ENCODE data around the gene CCDC15.

The CCDC15 gene

GRCh38 chr11:125063429-125064043 lies 109.5 kb downstream of the CCDC15 start:
- Histone ChIP-seq H2BK5ac (ENCODE audit: low read depth, low read length, poor library complexity, severe bottlenecking) (no peak overlapping the region), H4K91ac (ENCODE audit: low read length) (peak overlapping the region; percentile 21), H2BK120ac (ENCODE audit: low read depth, low read length) (no peak overlapping the region), H3K27ac (ENCODE audit: low read length, poor library complexity, severe bottlenecking) (no peak overlapping the region), H2AK5ac (ENCODE audit: low read length, severe bottlenecking) (no peak overlapping the region), H2BK12ac (ENCODE audit: low read length in 2 of 2) (no peak overlapping the region), H3K36me3 (ENCODE audit: control insufficient read depth in 1 of 2, insufficient read depth in 2 of 2, low read depth in 1 of 2, low read length in 2 of 2) (no peaks in the 10 kb centered on the region), H3K9ac (ENCODE audit: low read length) (peak overlapping the region; percentile 86), H3K4me2 (ENCODE audit: low read length, poor library complexity, severe bottlenecking) (peak overlapping the region; percentile 100), H3K27me3 (ENCODE audit: control insufficient read depth in 1 of 2, insufficient read depth in 1 of 2, low read length in 2 of 2) (peaks cover 0 to 3% of the 10 kb centered on the region in 2 experiments), H3K4ac (ENCODE audit: low read depth in 1 of 2, low read length in 2 of 2) (peak overlapping the region in 1 of 2 experiments; percentile 30), H2BK15ac (ENCODE audit: low read depth, poor library complexity, severe bottlenecking) (peak overlapping the region; percentile 46), H3K18ac (ENCODE audit: low read depth in 1 of 2, low read length in 2 of 2) (peak overlapping the region in 1 of 2 experiments; percentile 80), H3K14ac (ENCODE audit: low read length in 2 of 2) (no peak overlapping the region), H3K4me1 (ENCODE audit: control insufficient read depth, insufficient read depth, low read depth, low read length) (peaks cover 14% of the 10 kb centered on the region), H3K9me3 (ENCODE audit: control insufficient read depth, low read length) (no peaks in the 10 kb centered on the region), H4K8ac (ENCODE audit: low read length) (peak overlapping the region; percentile 37), H3K23ac (ENCODE audit: low read length in 2 of 2) (peak overlapping the region; percentile 51 to 83), H3K4me3 (ENCODE audit: insufficient read depth in 1 of 2, low read depth in 1 of 2, low read length in 2 of 2) (peak overlapping the region; percentile 70 to 89), H2AFZ (ENCODE audit: low read depth, low read length) (peak overlapping the region; percentile 91), H3K79me1 (replicated peaks; ENCODE audit: low read length, poor library complexity, severe bottlenecking) (no peaks in the 10 kb centered on the region)
- 6% methylated on average over 23 of the region's 38 CpGs for WGBS
- DNase-seq: no peak

GRCh38 chr11:125064070-125064469 lies 110.1 kb downstream of the CCDC15 start:
- Histone ChIP-seq H2AK5ac (ENCODE audit: low read length, severe bottlenecking) (no peak overlapping the region), H3K36me3 (ENCODE audit: control insufficient read depth in 1 of 2, insufficient read depth in 2 of 2, low read depth in 1 of 2, low read length in 2 of 2) (no peaks in the 10 kb centered on the region), H3K79me1 (replicated peaks; ENCODE audit: low read length, poor library complexity, severe bottlenecking) (no peaks in the 10 kb centered on the region), H3K23ac (ENCODE audit: low read length in 2 of 2) (peak overlapping the region in 1 of 2 experiments; percentile 51), H3K4me2 (ENCODE audit: low read length, poor library complexity, severe bottlenecking) (peak overlapping the region; percentile 100), H2BK12ac (ENCODE audit: low read length in 2 of 2) (no peak overlapping the region), H2BK15ac (ENCODE audit: low read depth, poor library complexity, severe bottlenecking) (no peak overlapping the region), H3K27ac (ENCODE audit: low read length, poor library complexity, severe bottlenecking) (no peak overlapping the region), H3K14ac (ENCODE audit: low read length in 2 of 2) (no peak overlapping the region), H2BK120ac (ENCODE audit: low read depth, low read length) (no peak overlapping the region), H4K8ac (ENCODE audit: low read length) (no peak overlapping the region), H3K4me1 (ENCODE audit: control insufficient read depth, insufficient read depth, low read depth, low read length) (peaks cover 14% of the 10 kb centered on the region), H3K9ac (ENCODE audit: low read length) (peak overlapping the region; percentile 86), H2BK5ac (ENCODE audit: low read depth, low read length, poor library complexity, severe bottlenecking) (no peak overlapping the region), H4K91ac (ENCODE audit: low read length) (no peak overlapping the region), H3K4ac (ENCODE audit: low read depth in 1 of 2, low read length in 2 of 2) (no peak overlapping the region), H3K27me3 (ENCODE audit: control insufficient read depth in 1 of 2, insufficient read depth in 1 of 2, low read length in 2 of 2) (peaks cover 0 to 3% of the 10 kb centered on the region in 2 experiments), H3K4me3 (ENCODE audit: insufficient read depth in 1 of 2, low read depth in 1 of 2, low read length in 2 of 2) (peak overlapping the region in 1 of 2 experiments; percentile 89), H3K18ac (ENCODE audit: low read depth in 1 of 2, low read length in 2 of 2) (no peak overlapping the region), H2AFZ (ENCODE audit: low read depth, low read length) (no peak overlapping the region), H3K9me3 (ENCODE audit: control insufficient read depth, low read length) (no peaks in the 10 kb centered on the region)
- 76% methylated on average over 3 of the region's 7 CpGs for WGBS
- DNase-seq: no peak

- Histone ChIP-seq H3K4me2 (ENCODE audit: low read length, poor library complexity, severe bottlenecking) (no peak overlapping the region), H3K14ac (ENCODE audit: low read length in 2 of 2) (no peak overlapping the region), H2BK5ac (ENCODE audit: low read depth, low read length, poor library complexity, severe bottlenecking) (no peak overlapping the region), H2BK12ac (ENCODE audit: low read length in 2 of 2) (no peak overlapping the region), H3K9ac (ENCODE audit: low read length) (no peak overlapping the region), H2AK5ac (ENCODE audit: low read length, severe bottlenecking) (no peak overlapping the region), H3K4me1 (ENCODE audit: control insufficient read depth, insufficient read depth, low read depth, low read length) (peaks cover 23% of the 10 kb centered on the region), H2BK120ac (ENCODE audit: low read depth, low read length) (no peak overlapping the region), H3K23ac (ENCODE audit: low read length in 2 of 2) (no peak overlapping the region), H3K27me3 (ENCODE audit: control insufficient read depth in 1 of 2, insufficient read depth in 1 of 2, low read length in 2 of 2) (peaks cover 0 to 3% of the 10 kb centered on the region in 2 experiments), H3K4me3 (ENCODE audit: insufficient read depth in 1 of 2, low read depth in 1 of 2, low read length in 2 of 2) (no peak overlapping the region), H2AFZ (ENCODE audit: low read depth, low read length) (no peak overlapping the region), H3K9me3 (ENCODE audit: control insufficient read depth, low read length) (no peaks in the 10 kb centered on the region), H3K79me1 (replicated peaks; ENCODE audit: low read length, poor library complexity, severe bottlenecking) (no peaks in the 10 kb centered on the region), H4K91ac (ENCODE audit: low read length) (no peak overlapping the region), H3K18ac (ENCODE audit: low read depth in 1 of 2, low read length in 2 of 2) (no peak overlapping the region), H3K4ac (ENCODE audit: low read depth in 1 of 2, low read length in 2 of 2) (no peak overlapping the region), H3K27ac (ENCODE audit: low read length, poor library complexity, severe bottlenecking) (no peak overlapping the region), H3K36me3 (ENCODE audit: control insufficient read depth in 1 of 2, insufficient read depth in 2 of 2, low read depth in 1 of 2, low read length in 2 of 2) (no peaks in the 10 kb centered on the region), H2BK15ac (ENCODE audit: low read depth, poor library complexity, severe bottlenecking) (no peak overlapping the region), H4K8ac (ENCODE audit: low read length) (no peak overlapping the region)
- no peak for DNase-seq
- WGBS: 96% methylated on average over 3 of the region's 4 CpGs
These were observed 114.4 kb downstream of the CCDC15 start for GRCh38 chr11:125068368-125068767.

- Histone ChIP-seq H3K18ac (ENCODE audit: low read depth in 1 of 2, low read length in 2 of 2) (peak overlapping the region in 1 of 2 experiments; percentile 42), H3K4me1 (ENCODE audit: control insufficient read depth, insufficient read depth, low read depth, low read length) (peaks cover 17% of the 10 kb centered on the region), H3K27me3 (ENCODE audit: control insufficient read depth in 1 of 2, insufficient read depth in 1 of 2, low read length in 2 of 2) (no peaks in the 10 kb centered on the region), H3K9ac (ENCODE audit: low read length) (no peak overlapping the region), H2BK5ac (ENCODE audit: low read depth, low read length, poor library complexity, severe bottlenecking) (no peak overlapping the region), H2AK5ac (ENCODE audit: low read length, severe bottlenecking) (no peak overlapping the region), H3K4me2 (ENCODE audit: low read length, poor library complexity, severe bottlenecking) (no peak overlapping the region), H2BK12ac (ENCODE audit: low read length in 2 of 2) (no peak overlapping the region), H3K9me3 (ENCODE audit: control insufficient read depth, low read length) (no peaks in the 10 kb centered on the region), H3K23ac (ENCODE audit: low read length in 2 of 2) (no peak overlapping the region), H4K8ac (ENCODE audit: low read length) (no peak overlapping the region), H4K91ac (ENCODE audit: low read length) (no peak overlapping the region), H3K27ac (ENCODE audit: low read length, poor library complexity, severe bottlenecking) (no peak overlapping the region), H3K79me1 (replicated peaks; ENCODE audit: low read length, poor library complexity, severe bottlenecking) (no peaks in the 10 kb centered on the region), H2AFZ (ENCODE audit: low read depth, low read length) (no peak overlapping the region), H3K4ac (ENCODE audit: low read depth in 1 of 2, low read length in 2 of 2) (no peak overlapping the region), H3K36me3 (ENCODE audit: control insufficient read depth in 1 of 2, insufficient read depth in 2 of 2, low read depth in 1 of 2, low read length in 2 of 2) (no peaks in the 10 kb centered on the region), H3K4me3 (ENCODE audit: insufficient read depth in 1 of 2, low read depth in 1 of 2, low read length in 2 of 2) (no peak overlapping the region), H2BK15ac (ENCODE audit: low read depth, poor library complexity, severe bottlenecking) (no peak overlapping the region), H3K14ac (ENCODE audit: low read length in 2 of 2) (no peak overlapping the region), H2BK120ac (ENCODE audit: low read depth, low read length) (no peak overlapping the region)
- 78% methylated on average over 2 of the region's 4 CpGs for WGBS
- DNase-seq: no peak
These were observed 115.0 kb downstream of the CCDC15 start for GRCh38 chr11:125069008-125069407.
